ENCODE measurements around the gene BBS5.

GRCh38 chr2:169472249-169472648 lies 7.0 kb upstream of the BBS5 start:
- no peak for TF ChIP-seq CTCF (IDR thresholded peaks at IDR 0.05; ENCODE audit: low read depth, low read length)
- no peak for TF ChIP-seq EZH2phosphoT487 (IDR thresholded peaks at IDR 0.05; ENCODE audit: low read depth)

Measured in OCI-LY3 (cell line).